ENCODE results near the gene EPHB2. TPM values are rescaled to one million over a fixed set of nuclear protein-coding genes. Genes with fewer than 3 reads are reported as not detected.
A peak's percentile ranks its signal among the peaks of the same experiment; 100 is the strongest.

The EPHB2 gene
- total RNA-seq, 1 experiment from 2014 or later = 0.79 TPM

- Mint-ChIP-seq H3K27ac (ENCODE audit: low read depth, unreplicated experiment) (no peak overlapping the region), H3K27me3 (ENCODE audit: insufficient read depth, unreplicated experiment) (no peaks in the 10 kb centered on the region)
- CTCF ChIA-PET = no interaction called here
These were observed 98.2 kb downstream of the EPHB2 start for GRCh38 chr1:22808676-22809483.

GRCh38 chr1:22809783-22810182 is 99.1 kb downstream of the EPHB2 start:
- intact Hi-C loops (cut with micrococcal nuclease) = no loop called here
- no peak for DNase-seq (ENCODE audit: unreplicated experiment)
- Mint-ChIP-seq H3K36me3 (ENCODE audit: insufficient read depth, unreplicated experiment) (no peaks in the 10 kb centered on the region), H3K4me3 (ENCODE audit: unreplicated experiment) (no peak overlapping the region), H3K4me1 (ENCODE audit: insufficient read depth, unreplicated experiment) (peaks cover 12% of the 10 kb centered on the region), H3K27me3 (ENCODE audit: insufficient read depth, unreplicated experiment) (no peaks in the 10 kb centered on the region), H3K9me3 (ENCODE audit: unreplicated experiment) (no peaks in the 10 kb centered on the region), H3K27ac (ENCODE audit: low read depth, unreplicated experiment) (no peak overlapping the region)
- ChIA-PET CTCF (no interaction called here), POLR2A (no interaction called here)
- no TSS peak for BruUV-seq (replicated peaks)
- no peak for TF ChIP-seq CTCF (IDR thresholded peaks at IDR 0.05; ENCODE audit: unreplicated experiment)

More at GRCh38 chr1:22808676-22809483, 98.2 kb downstream of the EPHB2 start:
- POLR2A ChIA-PET = interaction anchor here (1.0 kb wide), 1 partner anchor 58 kb away, joined by 5 read pairs; no protein-coding TSS in a partner anchor
- no peak for TF ChIP-seq CTCF (IDR thresholded peaks at IDR 0.05; ENCODE audit: unreplicated experiment)
- H3K4me3 Mint-ChIP-seq (ENCODE audit: unreplicated experiment) = no peak overlapping the region
- H3K9me3 Mint-ChIP-seq (ENCODE audit: unreplicated experiment) = no peaks in the 10 kb centered on the region
- intact Hi-C loops (cut with micrococcal nuclease) = no loop called here
- peak; percentile 8 for DNase-seq (ENCODE audit: unreplicated experiment)
- BruUV-seq (replicated peaks) = no TSS peak
- H3K4me1 Mint-ChIP-seq (ENCODE audit: insufficient read depth, unreplicated experiment) = peaks cover 12% of the 10 kb centered on the region
- no peaks in the 10 kb centered on the region for H3K36me3 Mint-ChIP-seq (ENCODE audit: insufficient read depth, unreplicated experiment)

GRCh38 chr1:22810378-22810777 is 99.7 kb downstream of the EPHB2 start:
- POLR2A ChIA-PET = no interaction called here
- Mint-ChIP-seq H3K4me1 (ENCODE audit: insufficient read depth, unreplicated experiment) (peaks cover 8% of the 10 kb centered on the region), H3K9me3 (ENCODE audit: unreplicated experiment) (no peaks in the 10 kb centered on the region), H3K4me3 (ENCODE audit: unreplicated experiment) (no peak overlapping the region), H3K27ac (ENCODE audit: low read depth, unreplicated experiment) (no peak overlapping the region), H3K36me3 (ENCODE audit: insufficient read depth, unreplicated experiment) (no peaks in the 10 kb centered on the region), H3K27me3 (ENCODE audit: insufficient read depth, unreplicated experiment) (no peaks in the 10 kb centered on the region)
- no peak for TF ChIP-seq CTCF (IDR thresholded peaks at IDR 0.05; ENCODE audit: unreplicated experiment)
- no peak for DNase-seq (ENCODE audit: unreplicated experiment)
- BruUV-seq (replicated peaks) = no TSS peak
- CTCF ChIA-PET = no interaction called here
- intact Hi-C loops (cut with micrococcal nuclease) = no loop called here

- Mint-ChIP-seq H3K4me3 (ENCODE audit: unreplicated experiment) (no peak overlapping the region), H3K27me3 (ENCODE audit: insufficient read depth, unreplicated experiment) (no peaks in the 10 kb centered on the region), H3K27ac (ENCODE audit: low read depth, unreplicated experiment) (no peak overlapping the region), H3K4me1 (ENCODE audit: insufficient read depth, unreplicated experiment) (peaks cover 5% of the 10 kb centered on the region), H3K36me3 (ENCODE audit: insufficient read depth, unreplicated experiment) (no peaks in the 10 kb centered on the region), H3K9me3 (ENCODE audit: unreplicated experiment) (no peaks in the 10 kb centered on the region)
- intact Hi-C loops (cut with micrococcal nuclease) = no loop called here
- TF ChIP-seq CTCF (IDR thresholded peaks at IDR 0.05; ENCODE audit: unreplicated experiment) = no peak
- DNase-seq (ENCODE audit: unreplicated experiment) = no peak
- ChIA-PET POLR2A (interaction anchor here (0.6 to 1.2 kb wide), 3 partner anchors 9 to 57 kb away, joined by 3 to 4 read pairs (median 3); no protein-coding TSS in a partner anchor), CTCF (no interaction called here)
- BruUV-seq (replicated peaks) = no TSS peak
These were observed 101.6 kb downstream of the EPHB2 start for GRCh38 chr1:22812092-22812880.

Data from MCF 10A (cell line).